Osteoblast (primary cell): ENCODE data around the gene CWH43. TPM values are rescaled to one million over a fixed set of nuclear protein-coding genes. Genes with fewer than 3 reads are reported as not detected.
"Not testable (repeated sequence)": the region's sequence is repeated elsewhere in the genome, so short reads cannot be mapped to it uniquely, and the experiment has no call there.

Experiments
- DNase-seq: peaks from one replicate; pipeline ENCODE4 v3.0.0; 2011; ENCODE audit warnings: low spot score, mixed read lengths; ENCODE audit not compliant: insufficient read length; ENCODE audit errors: missing footprints
- H2AFZ ChIP-seq: 2 replicates; pipeline ENCODE4 v1.6.0; 2011; ENCODE audit warnings: mild to moderate bottlenecking, low read length
- H3K27ac ChIP-seq: 2 replicates; pipeline ENCODE4 v1.5.1; 2011; ENCODE audit warnings: mild to moderate bottlenecking, low read depth, low read length, moderate library complexity
- H3K27me3 ChIP-seq: 2 replicates; pipeline ENCODE4 v1.6.0; 2012; ENCODE audit warnings: mild to moderate bottlenecking, control low read depth, inconsistent platforms, low read length, moderate library complexity; ENCODE audit not compliant: insufficient read depth
- H3K36me3 ChIP-seq: 2 replicates; pipeline ENCODE4 v1.5.1; 2011; ENCODE audit warnings: mild to moderate bottlenecking, low read length, control low read depth, moderate library complexity; ENCODE audit not compliant: insufficient read depth
- H3K4me1 ChIP-seq: 2 replicates; pipeline ENCODE4 v1.5.1; 2011; ENCODE audit warnings: mild to moderate bottlenecking, low read length, control low read depth, moderate library complexity; ENCODE audit not compliant: insufficient read depth
- H3K4me2 ChIP-seq: 2 replicates; pipeline ENCODE4 v1.6.0; 2011; ENCODE audit warnings: mild to moderate bottlenecking, low read length; ENCODE audit not compliant: insufficient read depth
- H3K4me3 ChIP-seq: fragments of 200-600 bp; sonication (generic); 3 replicates; pipeline ENCODE4 v1.5.1; 2012; ENCODE audit warnings: mild to moderate bottlenecking, low read length, inconsistent platforms; ENCODE audit not compliant: insufficient read depth
- H3K79me2 ChIP-seq: 2 replicates; pipeline ENCODE4 v1.6.0; 2012; ENCODE audit warnings: mild to moderate bottlenecking, low read length, control low read depth, inconsistent platforms; ENCODE audit not compliant: insufficient read depth
- H3K9me3 ChIP-seq: 2 replicates; pipeline ENCODE4 v1.5.1; 2011; ENCODE audit warnings: low read depth, low read length, control low read depth
- H4K20me1 ChIP-seq: 2 replicates; pipeline ENCODE4 v1.6.0; 2012; ENCODE audit warnings: mild to moderate bottlenecking, low read length, control low read depth; ENCODE audit not compliant: insufficient read depth
- CTCF ChIP-seq: IDR thresholded peaks from 2 replicates; pipeline ENCODE4 v1.5.1; 2011; ENCODE audit warnings: mild to moderate bottlenecking, low read depth, low read length, moderate library complexity; ENCODE audit errors: extremely low read depth
- total RNA-seq: library from RNA; depleted of rRNA; stranded (reverse); fragments of >200 nt; gene quantifications from 2 replicates; pipeline ENCODE4 v1.2.3, GENCODE V29; 2012

The CWH43 gene
- total RNA-seq, 1 donor: not detected

- Histone ChIP-seq H3K36me3 (no peaks in the 10 kb centered on the region), H2AFZ (no peak overlapping the region), H3K79me2 (no peaks in the 10 kb centered on the region), H3K4me3 (no peak overlapping the region), H4K20me1 (no peaks in the 10 kb centered on the region), H3K27me3 (no peaks in the 10 kb centered on the region), H3K9me3 (no peaks in the 10 kb centered on the region), H3K27ac (no peak overlapping the region), H3K4me2 (no peak overlapping the region), H3K4me1 (no peaks in the 10 kb centered on the region)
- DNase-seq: no peak
- TF ChIP-seq CTCF: no peak
Observed at GRCh38 chr4:49058306-49058705, 72.2 kb downstream of the CWH43 start.

- H3K4me1 ChIP-seq: no peaks in the 10 kb centered on the region
- H3K9me3 ChIP-seq: no peaks in the 10 kb centered on the region
- no peaks in the 10 kb centered on the region for H4K20me1 ChIP-seq
- no peak overlapping the region for H3K4me2 ChIP-seq
- no peak overlapping the region for H3K27ac ChIP-seq
- no peaks in the 10 kb centered on the region for H3K36me3 ChIP-seq
- TF ChIP-seq CTCF: no peak
- H3K79me2 ChIP-seq: no peaks in the 10 kb centered on the region
- H3K4me3 ChIP-seq: no peak overlapping the region
- DNase-seq: no peak
- H3K27me3 ChIP-seq: no peaks in the 10 kb centered on the region
- H2AFZ ChIP-seq: no peak overlapping the region
Observed at GRCh38 chr4:49063670-49064069, 77.6 kb downstream of the CWH43 start.

GRCh38 chr4:49072196-49072595 lies 86.1 kb downstream of the CWH43 start:
- not testable (repeated sequence) for H3K79me2 ChIP-seq, H3K4me2 ChIP-seq, DNase-seq, H3K27me3 ChIP-seq, H3K9me3 ChIP-seq, H3K27ac ChIP-seq, H2AFZ ChIP-seq, H4K20me1 ChIP-seq, H3K4me1 ChIP-seq, H3K36me3 ChIP-seq, H3K4me3 ChIP-seq

GRCh38 chr4:49091883-49092282 lies 105.8 kb downstream of the CWH43 start:
- H4K20me1 ChIP-seq, H3K4me3 ChIP-seq, DNase-seq, H3K79me2 ChIP-seq, H2AFZ ChIP-seq, H3K27me3 ChIP-seq, H3K4me2 ChIP-seq, H3K27ac ChIP-seq, H3K36me3 ChIP-seq, H3K4me1 ChIP-seq: not testable (repeated sequence)
- peaks cover 20% of the 10 kb centered on the region for H3K9me3 ChIP-seq

GRCh38 chr4:49092608-49093135 lies 106.6 kb downstream of the CWH43 start:
- H4K20me1 ChIP-seq, DNase-seq, H3K4me2 ChIP-seq, H3K79me2 ChIP-seq, H3K27ac ChIP-seq, H3K4me1 ChIP-seq, H3K4me3 ChIP-seq, H3K27me3 ChIP-seq, H2AFZ ChIP-seq, H3K36me3 ChIP-seq: not testable (repeated sequence)
- peaks cover 27% of the 10 kb centered on the region for H3K9me3 ChIP-seq

GRCh38 chr4:49096215-49096614 lies 110.1 kb downstream of the CWH43 start:
- H3K79me2 ChIP-seq, H3K27ac ChIP-seq, H4K20me1 ChIP-seq, H3K4me3 ChIP-seq, DNase-seq, H3K4me1 ChIP-seq, H3K4me2 ChIP-seq, H3K36me3 ChIP-seq, H3K27me3 ChIP-seq, H2AFZ ChIP-seq: not testable (repeated sequence)
- peaks cover 37% of the 10 kb centered on the region for H3K9me3 ChIP-seq

GRCh38 chr4:49096627-49097026 lies 110.6 kb downstream of the CWH43 start:
- H3K4me1 ChIP-seq, H3K27me3 ChIP-seq, H3K27ac ChIP-seq, H2AFZ ChIP-seq, H3K4me2 ChIP-seq, H3K79me2 ChIP-seq, H4K20me1 ChIP-seq, H3K4me3 ChIP-seq, H3K36me3 ChIP-seq, DNase-seq: not testable (repeated sequence)
- peaks cover 33% of the 10 kb centered on the region for H3K9me3 ChIP-seq

- not testable (repeated sequence) for H3K27me3 ChIP-seq, H3K4me3 ChIP-seq, H3K4me1 ChIP-seq, H3K4me2 ChIP-seq, H4K20me1 ChIP-seq, H3K79me2 ChIP-seq, H3K36me3 ChIP-seq, H3K27ac ChIP-seq, DNase-seq, H2AFZ ChIP-seq
- peaks cover 29% of the 10 kb centered on the region for H3K9me3 ChIP-seq
Observed at GRCh38 chr4:49097071-49097470, 111.0 kb downstream of the CWH43 start.
